Hepatocyte (in vitro differentiated cells): Measurements from ENCODE around the gene ZFR2.

Experiments used
- EZH2 ChIP-seq: fragments of 200-600 bp; sonication (generic); IDR thresholded peaks from 2 replicates; pipeline ENCODE4 v1.6.1; 2016; ENCODE audit warnings: antibody characterized with exemption, mild to moderate bottlenecking, borderline replicate concordance
- EZH2phosphoT487 ChIP-seq: fragments of 200-600 bp; sonication (generic); IDR thresholded peaks from one replicate; pipeline ENCODE4 v1.6.1; 2018; ENCODE audit warnings: antibody characterized with exemption, mild to moderate bottlenecking, low read depth, moderate library complexity; ENCODE audit not compliant: unreplicated experiment, severe bottlenecking
- TF ChIP-seq, protein P1 (sequence below): fragments of 200-600 bp; sonication (generic); IDR thresholded peaks from 2 replicates; pipeline ENCODE4 v1.5.1; 2016; ENCODE audit warnings: antibody characterized with exemption, mild to moderate bottlenecking; ENCODE audit not compliant: poor library complexity

DNA sequence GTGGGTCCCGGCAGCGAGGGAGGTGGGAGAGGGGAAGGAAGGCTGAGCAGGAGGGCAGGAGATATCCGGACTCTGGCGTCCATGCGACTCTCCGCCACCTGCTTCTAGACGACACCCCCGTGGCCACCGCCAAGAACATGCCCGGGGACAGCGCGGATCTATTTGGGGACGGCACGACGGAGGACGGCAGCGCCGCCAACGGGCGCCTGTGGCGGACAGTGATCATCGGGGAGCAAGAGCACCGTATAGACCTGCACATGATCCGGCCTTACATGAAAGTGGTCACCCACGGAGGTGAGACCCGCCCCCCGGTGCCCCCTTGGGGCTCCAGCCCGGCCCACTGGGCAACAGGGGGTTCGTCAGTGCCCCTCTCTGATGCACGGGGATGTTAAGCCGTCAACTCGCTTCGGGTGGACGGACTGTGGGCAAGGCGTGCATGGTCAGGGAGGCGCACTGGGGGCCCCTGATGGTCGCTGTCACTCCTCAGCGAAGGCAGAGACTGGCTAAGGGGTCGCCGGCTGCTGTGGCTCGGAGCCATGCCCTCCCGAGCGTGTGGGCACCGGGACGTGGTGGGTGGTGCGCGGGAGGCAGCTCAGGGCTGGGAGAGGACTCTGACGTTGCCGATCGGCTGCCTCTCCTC lies 38.9 kb upstream of the ZFR2 start:
- TF ChIP-seq, protein P1, sequence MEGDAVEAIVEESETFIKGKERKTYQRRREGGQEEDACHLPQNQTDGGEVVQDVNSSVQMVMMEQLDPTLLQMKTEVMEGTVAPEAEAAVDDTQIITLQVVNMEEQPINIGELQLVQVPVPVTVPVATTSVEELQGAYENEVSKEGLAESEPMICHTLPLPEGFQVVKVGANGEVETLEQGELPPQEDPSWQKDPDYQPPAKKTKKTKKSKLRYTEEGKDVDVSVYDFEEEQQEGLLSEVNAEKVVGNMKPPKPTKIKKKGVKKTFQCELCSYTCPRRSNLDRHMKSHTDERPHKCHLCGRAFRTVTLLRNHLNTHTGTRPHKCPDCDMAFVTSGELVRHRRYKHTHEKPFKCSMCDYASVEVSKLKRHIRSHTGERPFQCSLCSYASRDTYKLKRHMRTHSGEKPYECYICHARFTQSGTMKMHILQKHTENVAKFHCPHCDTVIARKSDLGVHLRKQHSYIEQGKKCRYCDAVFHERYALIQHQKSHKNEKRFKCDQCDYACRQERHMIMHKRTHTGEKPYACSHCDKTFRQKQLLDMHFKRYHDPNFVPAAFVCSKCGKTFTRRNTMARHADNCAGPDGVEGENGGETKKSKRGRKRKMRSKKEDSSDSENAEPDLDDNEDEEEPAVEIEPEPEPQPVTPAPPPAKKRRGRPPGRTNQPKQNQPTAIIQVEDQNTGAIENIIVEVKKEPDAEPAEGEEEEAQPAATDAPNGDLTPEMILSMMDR = no peak
- TF ChIP-seq EZH2 (no peak), EZH2phosphoT487 (no peak)
